COLO668 (cell line): ENCODE measurements around the gene GLS.
"Not testable (repeated sequence)": the region's sequence is repeated elsewhere in the genome, so short reads cannot be mapped to it uniquely, and the experiment has no call there.

Experiments used
- DNase-seq: peaks from one replicate; lab custom pipeline; 2025; ENCODE audit not compliant: unreplicated experiment; lab: John Stamatoyannopoulos, UW

The GLS gene

DNA sequence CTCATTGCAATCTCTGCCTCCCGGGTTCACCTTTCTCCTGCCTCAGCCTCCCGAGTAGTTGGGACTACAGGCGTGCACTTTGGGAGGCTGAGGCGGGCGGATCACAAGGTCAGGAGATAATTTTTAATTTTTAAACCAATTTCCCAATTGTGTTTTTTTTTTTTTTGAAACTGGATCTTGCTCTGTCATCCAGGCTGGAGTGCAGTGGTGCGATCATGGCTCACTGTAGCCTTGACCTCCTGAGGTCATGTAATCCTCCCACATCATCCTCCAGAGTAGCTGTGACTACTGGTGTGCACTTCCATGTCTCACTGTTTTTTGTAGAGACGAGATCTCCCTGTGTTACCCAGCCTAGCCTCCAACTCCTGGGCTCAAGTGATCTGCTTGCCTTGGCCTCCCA is 49.3 kb downstream of the GLS start:
- no peak for DNase-seq

DNA sequence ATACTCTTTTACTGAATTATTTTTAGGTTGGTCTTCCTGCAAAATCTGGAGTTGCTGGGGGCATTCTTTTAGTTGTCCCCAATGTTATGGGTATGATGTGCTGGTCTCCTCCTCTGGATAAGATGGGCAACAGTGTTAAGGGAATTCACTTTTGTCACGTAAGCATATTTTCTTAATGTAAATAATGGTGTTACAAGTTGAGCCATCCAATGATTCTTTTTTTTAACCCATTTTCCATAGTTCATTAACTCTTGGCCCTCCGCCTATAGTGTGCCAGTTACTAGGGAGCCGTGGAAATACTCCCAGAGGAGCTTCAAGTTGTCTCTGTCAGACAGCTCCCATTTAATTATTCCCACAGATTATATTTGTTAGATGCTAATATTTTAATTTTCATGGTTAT is 49.8 kb downstream of the GLS start:
- no peak for DNase-seq

DNA sequence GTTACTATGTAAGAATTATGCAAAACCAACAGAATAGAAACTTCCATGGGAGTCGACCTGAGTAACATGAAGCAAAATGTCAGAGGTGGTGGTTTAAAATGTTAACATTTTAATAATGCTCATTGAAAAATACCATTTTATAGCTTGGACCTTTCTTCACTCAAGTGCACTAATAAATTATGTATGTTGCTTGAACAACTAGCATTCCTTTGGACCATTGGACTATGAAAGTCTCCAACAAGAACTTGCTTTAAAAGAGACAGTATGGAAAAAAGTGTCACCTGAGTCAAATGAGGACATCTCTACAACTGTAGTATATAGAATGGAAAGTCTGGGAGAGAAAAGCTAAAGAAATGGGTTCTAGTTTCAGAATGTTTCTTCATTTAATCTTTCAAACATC is 51.9 kb downstream of the GLS start:
- no peak for DNase-seq

DNA sequence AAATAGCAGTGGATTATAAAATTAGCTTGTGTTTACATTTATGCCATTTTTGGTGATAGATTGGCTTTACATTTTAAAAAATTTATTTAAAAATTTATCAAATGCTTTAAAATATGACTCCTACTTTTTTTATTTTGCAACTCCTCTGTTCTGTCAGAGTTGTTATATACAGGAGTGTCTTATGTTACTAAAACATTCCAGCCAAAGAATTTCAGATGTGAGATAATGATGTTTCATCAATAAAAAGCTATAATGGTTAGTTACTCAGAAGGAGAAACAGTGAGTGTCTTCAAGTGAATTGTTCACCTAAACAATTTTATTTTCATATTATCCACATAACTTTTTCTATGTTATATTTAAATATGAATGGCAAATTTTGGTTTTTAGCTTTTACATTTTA is 52.7 kb downstream of the GLS start:
- no peak for DNase-seq

DNA sequence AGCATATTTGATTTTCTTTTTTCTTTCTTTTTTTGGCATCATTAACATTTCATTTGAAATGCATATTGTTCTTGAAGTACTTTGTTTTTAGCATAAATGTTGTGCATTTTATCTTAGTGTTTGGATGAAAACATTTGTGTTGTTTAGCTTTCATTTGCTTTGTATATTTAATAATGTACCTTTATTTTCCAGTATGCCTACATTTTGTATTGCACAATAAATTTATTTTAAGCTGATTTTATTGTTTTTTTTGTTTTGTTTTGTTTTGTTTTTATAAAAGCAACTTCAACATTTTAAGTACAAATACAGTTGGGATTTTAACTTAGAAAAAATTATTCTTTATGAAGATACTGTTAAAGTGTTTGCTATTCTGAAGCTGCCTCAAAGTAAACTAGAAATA is 54.4 kb downstream of the GLS start:
- no peak for DNase-seq

DNA sequence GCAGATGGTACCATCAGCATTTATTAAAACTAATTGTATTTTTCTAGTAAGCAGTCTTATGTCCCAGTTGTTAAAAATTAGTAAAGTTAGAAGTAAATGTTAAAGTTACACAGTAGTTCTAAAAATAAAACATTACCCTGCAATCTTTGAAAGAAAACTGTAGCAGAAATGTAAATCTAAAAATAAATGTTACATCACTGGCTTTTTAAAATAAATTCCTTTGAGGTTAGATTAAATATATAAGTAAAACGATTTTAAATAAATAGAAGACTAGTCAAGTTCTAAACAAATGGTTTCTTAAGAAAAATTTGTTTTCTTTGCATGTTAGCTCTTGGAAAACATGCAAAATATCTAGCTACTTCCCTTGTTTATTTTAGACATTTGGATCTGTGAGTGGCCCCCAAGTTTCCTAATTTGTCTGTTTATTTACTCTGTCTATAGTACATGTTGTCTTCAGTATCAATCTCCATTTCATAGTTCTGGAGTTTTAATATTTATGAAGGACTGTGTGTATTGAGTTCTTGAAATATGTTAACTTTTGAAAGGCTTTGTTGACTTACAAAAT is 58.2 kb downstream of the GLS start:
- no peak for DNase-seq

DNA sequence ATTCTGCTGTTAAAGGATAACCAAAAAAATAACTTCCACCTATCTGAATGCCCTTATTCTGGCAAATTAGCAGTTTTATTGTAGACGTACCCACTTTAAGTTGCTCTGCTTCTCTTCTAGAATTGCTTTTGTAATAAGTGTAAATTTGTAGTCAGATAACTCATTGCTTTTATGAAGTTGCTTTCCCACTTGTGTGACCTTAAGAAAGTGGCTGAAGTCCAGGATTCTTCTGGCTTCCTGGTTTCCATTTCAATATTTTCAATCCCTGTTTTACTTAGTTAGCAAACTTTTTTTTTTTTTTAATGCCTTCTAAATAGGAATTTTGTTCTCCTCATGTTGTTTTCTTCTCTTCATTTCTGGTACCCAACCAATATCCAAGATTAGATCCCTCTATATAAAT is 59.8 kb downstream of the GLS start:
- no peak for DNase-seq

DNA sequence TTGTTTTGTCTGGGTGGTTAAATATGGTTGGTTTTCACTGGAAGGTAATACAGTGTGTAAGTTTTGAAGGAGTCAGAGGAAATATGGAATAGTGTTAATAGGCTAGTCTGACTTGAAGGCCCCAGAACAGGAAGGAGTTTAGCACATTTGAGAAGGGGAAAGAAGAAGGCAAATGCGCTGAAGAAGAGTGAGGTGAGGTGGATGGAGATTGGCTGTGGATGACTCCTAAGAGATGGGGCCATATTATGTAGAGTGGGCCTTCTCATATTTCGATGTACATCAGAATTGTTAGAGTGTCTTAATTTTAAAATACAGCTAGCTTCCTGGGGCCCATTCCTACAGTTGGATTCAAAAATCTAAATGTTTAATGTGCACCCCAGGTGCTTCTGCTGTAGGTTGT is 61.0 kb downstream of the GLS start:
- no peak for DNase-seq

DNA sequence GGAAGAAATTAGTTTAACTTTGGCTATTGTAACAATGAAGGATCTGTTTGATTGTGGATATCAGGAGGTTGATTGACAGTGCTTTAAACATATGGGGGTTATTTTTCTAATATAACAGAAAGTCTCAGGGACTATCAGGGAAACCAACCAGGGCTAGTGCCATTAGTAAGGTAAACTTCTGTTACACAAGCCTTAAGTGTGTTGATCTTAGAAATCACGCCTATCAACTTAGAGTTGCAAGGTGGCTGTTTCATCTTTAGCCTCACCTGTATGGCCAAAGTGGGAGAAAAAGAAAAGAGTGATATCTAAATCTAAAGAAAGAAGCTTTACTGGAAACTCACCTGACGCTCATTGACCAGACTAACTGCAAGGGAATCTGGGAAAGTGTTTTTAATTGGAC is 62.1 kb downstream of the GLS start:
- no peak for DNase-seq

DNA sequence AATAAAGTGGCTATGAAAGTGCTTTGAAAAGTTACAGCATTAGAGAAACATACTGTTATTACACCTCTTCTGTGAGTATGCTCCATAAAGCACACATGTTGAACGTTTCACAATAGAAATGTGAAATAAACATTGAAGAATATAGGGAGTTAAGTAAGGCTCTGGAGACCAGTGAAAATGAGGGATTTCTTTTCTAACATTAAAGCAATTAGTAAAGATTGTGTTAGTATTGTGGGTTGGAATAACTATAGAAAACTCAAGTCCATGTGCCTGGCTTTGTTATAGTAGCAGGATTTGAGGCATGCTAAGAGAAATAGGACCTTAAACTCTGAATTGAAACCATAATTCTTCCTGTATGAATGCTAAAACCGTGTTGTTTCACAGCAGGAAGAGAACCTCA is 63.1 kb downstream of the GLS start:
- no peak for DNase-seq

DNA sequence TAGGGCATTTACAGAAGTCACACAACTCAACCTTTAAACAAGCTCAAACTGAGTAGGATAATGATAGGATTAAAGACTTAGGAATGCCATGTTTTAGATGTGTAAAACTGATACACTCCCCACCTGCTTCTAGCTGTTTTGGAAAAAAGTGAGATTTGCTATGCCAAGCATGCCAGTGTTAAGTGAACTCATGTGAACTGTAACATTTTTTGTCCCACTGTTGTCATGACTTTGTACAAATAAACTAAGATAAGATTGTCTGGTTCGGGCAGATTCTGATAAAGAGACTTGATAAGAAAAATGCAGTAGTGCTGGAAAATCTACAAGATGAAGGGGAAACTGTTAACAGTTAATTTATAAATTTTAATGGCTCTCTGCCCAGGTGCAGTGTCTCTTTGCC is 66.5 kb downstream of the GLS start:
- no peak for DNase-seq

DNA sequence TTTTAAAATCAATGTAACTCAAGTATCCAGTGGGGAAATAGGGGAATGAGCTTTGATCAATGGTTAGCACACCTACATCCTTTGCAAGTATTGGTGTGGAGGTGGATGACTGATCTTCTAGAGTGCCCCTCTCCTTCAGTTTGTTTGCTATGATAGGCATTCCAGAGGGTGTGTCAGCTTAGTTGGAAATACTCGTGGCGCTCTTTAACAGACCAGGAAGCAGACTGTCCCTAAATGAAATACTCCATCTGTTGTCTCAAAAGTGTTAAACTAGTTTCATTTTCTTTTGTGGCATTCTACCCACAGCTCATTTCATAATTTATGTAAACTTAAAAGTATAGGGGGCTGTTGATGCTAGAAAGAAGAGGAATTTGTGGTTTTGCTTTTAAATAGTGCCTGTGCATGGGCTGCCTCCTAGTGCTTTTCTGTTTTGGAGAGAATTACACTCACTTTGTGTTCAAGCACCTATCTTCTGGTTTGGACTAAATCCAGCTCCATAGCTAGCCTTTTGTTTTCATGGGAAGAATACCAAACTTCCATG is 67.2 kb downstream of the GLS start:
- no peak for DNase-seq

DNA sequence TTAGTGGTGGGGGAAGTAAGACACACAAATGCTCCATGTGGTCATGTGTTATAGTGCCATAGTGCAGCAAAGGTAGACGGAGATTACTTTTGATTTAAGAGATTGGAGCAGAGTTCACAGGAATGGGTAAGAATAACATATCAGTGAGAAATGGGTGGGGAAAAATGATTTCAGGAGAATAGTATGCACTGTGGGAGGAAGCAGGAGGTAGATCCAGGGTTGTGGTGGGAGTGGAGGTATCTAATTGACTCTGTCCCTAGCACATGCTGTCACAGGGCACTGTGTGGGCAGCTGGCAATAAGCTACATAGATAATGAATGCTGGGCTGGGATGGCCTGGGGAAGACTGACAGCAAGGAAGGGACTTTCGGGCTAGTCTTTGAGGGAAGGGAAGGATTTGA is 68.0 kb downstream of the GLS start:
- DNase-seq = no peak

DNA sequence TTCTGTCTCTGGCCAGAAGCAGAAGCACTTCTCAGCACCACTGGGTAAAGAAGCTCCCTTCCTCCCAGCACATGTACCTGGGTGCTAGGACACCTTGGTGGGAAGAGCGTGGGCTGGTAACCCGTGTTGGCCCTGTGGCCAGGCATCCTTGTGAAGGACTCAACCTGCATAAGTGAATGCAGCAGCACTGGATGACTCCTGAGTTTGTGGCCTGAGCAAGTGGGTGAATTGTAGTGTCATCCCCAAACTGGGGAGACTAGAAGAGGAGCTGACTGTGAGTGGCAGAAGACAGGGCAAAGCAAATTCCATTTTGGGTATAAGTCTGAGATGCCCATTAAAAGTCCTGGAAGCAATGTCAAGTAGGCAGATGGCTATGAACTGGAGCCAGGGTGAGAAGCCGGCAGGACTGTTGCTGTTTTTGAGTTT is 70.0 kb downstream of the GLS start:
- DNase-seq = no peak

DNA sequence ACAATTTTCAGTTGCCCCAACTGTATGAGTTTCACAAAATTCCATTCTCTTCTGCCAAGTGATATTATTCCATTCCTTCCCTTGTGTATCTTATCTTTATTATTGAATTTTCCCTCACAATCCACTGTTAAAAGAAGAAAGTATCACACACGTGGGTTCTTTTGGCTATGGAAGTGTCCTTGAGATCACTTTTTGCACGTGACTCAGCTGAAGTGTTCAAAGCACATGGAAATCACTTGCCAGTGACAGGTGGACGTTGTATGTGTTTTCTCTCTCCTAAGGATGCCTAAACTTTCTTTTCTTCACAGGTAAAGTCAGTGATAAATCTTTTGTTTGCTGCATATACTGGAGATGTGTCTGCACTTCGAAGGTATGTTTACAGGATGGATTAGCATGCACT is 72.6 kb downstream of the GLS start:
- no peak for DNase-seq

DNA sequence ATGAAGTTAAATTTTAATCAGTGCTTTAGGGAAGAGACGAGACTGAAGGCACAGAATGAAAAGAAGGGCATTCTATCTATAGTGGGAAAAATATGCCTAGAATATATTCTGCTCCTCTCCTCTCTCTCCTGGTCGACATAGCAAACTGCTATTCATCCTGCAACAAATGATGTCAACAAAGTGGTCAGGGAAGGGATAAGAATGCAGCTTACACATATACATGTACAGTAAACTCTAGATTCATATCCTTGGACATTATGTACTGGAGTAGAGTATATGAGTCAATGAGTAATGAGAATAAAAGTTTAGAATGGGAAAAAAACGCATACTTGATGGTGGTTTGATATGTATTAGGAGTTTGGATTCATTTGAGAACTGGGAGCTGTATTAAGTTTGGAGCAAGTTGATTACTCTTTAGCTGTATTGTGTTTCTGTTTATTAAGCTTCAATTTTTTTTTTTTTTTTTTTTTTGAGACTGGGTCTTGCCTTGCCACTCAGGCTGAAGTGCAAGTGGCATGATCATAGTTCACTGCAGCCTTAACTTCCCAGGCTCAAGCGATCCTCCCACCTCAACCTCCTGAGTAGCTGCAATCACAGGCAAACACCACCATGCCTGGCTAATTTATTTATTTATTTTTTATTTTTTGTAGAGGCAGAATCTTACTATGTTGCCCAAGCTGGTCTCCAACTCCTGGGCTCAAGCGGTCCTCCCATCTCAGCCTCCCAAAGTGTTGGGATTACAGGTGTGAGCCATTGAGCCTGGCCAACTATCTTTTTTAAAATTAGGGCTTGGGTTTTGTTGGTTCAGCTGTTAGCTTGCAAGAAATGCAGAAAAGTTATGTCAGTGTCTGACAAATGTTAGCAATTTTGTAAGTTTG is 79.5 kb downstream of the GLS start:
- no peak for DNase-seq

DNA sequence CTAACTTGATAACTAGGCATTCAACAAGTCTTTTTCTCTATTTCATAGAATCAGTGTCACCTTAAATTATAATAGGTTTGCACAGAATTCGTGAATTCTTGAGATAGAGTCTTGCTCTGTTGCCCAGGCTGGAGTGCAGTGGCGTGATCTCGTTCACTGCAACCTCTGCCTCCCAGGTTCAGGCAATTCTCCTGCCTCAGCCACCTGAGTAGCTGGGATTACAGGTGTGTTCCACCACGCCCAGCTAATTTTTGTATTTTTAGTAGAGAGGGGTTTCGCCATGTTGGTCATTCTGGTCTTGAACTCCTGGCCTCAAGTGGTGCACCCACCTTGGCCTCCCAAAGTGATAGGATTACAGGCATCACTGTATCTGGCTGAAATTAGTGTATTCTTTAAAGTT is 80.5 kb downstream of the GLS start:
- DNase-seq = not testable (repeated sequence)

DNA sequence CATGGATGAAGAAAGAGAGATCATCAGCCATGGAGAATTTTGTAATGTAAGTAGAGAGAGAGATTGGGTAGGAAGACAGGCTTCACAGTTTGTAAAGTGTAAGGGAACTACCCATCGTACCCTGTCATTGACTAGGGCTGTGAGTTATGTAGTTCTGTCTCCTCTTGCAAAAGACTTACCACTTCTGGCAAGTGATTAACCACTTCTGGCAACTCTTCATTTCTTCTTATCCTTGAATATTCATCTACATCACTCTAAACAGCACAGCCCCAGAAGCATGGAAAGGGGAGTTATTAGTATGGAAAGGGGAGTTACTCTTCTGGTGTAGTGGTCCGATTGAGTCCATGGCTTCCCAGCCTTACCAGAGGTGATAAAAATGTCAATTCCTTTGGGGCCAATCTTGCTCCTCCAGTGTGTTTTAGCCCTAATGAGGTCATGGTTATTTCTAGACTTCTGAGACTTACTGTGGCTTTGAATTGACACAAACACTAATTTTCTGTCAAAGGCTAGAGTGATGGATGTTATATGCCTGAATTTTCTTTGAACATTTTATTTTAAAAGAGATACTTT is 81.4 kb downstream of the GLS start:
- DNase-seq = no peak

DNA sequence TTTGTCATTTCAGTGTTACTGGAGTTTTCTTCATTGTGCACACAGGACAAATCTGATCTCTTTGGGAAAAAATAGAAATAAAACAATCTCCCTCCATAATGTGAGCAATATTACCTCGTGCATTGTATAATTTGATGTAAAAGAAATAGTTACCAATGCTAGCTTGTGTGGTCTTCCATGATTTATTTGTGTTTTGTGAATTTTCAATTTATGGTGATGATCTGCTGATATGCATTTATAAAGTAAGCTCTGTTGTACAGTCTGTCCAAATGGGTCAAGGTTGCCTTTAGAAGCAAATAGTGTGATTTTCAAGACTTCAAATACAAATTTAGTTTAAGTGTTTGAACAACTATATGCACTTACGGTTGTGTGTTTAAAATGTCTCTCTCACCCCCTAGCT is 82.5 kb downstream of the GLS start:
- DNase-seq = no peak

DNA sequence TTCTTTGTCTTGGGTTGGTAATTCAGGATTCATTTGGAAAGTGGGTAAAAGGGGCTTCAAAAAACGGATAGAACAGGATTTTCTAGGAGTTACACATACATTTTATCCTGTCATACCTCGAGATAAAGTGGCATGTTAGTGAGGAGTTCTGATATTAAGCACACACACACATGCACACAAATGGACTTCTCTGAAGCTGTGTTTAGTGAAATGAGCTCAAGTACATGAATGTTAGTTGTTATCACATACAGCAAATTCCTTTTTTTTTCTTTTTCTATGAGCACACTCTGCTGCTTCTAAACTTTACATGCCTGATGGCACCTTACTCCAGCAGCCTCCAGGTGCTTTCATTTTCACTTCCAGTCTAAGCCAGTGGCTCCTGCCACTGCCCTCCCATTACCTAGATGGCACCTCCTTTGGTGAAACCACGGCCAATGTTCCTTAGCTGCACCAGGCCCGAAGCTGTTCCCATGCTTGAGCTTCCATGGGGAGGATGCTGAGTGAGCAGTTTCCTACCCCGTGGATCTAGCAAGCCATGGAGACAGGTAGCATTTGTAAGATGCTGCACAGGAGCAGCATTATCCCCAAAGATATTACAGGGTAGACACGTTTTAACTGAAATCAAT is 83.7 kb downstream of the GLS start:
- no peak for DNase-seq

DNA sequence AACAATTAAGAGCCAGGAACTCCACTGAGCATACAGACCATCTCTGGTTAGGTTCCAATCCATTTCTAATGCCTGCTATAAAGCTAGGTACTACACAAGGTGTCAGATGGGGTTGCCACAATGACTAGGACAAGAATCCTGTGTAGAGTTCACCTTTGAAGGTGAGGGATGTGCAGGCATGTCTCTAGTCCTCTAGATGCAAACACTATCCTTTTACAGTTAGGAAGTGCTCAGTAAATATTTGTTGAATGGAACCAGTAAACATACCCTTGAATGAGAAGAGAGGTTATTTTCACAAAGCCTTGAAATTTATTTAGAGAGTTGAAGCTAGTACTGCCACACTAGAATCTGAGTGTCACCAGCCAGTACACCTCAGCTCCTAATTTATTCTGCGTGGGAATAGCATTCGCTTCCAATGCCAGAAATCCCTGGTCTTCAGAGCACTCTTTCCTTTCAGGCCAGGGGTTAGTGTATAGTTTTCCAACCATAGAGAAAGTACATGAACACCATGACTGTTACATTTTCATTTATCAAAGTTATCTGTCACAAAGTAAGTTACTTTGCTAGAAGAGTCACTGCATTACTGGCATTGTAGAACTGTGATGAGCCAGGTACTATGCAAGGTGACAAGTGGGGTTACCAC is 85.1 kb downstream of the GLS start:
- no peak for DNase-seq
